GM21381 (cell line): Measurements from ENCODE around the gene GALNT13.

Source experiments
- ATAC-seq: cut with Tn5 transposase; IDR thresholded peaks from one replicate; pipeline ENCODE4 v1.9.1; 2021; ENCODE audit warnings: mild to moderate bottlenecking, moderate library complexity; ENCODE audit not compliant: unreplicated experiment

GALNT13 gene

DNA sequence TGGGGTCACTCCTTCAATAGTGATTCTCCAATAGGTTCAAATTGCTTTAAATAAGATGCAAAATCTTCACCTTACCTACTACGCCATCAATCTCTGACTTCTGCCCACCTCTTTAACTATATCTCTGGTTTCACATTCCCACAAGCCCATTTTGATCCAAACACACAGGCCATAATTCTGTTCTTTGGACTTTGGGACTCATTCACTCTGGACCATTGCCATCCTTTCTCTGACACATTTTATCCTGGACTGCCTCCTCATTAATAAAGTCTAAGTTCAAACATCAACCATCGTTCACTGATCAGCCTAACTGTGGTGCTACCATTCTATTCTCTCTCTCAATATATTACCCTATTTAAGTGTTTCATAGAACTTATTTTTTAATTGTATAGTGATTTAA, 332.2 kb downstream of the GALNT13 start:
- no peak for ATAC-seq

DNA sequence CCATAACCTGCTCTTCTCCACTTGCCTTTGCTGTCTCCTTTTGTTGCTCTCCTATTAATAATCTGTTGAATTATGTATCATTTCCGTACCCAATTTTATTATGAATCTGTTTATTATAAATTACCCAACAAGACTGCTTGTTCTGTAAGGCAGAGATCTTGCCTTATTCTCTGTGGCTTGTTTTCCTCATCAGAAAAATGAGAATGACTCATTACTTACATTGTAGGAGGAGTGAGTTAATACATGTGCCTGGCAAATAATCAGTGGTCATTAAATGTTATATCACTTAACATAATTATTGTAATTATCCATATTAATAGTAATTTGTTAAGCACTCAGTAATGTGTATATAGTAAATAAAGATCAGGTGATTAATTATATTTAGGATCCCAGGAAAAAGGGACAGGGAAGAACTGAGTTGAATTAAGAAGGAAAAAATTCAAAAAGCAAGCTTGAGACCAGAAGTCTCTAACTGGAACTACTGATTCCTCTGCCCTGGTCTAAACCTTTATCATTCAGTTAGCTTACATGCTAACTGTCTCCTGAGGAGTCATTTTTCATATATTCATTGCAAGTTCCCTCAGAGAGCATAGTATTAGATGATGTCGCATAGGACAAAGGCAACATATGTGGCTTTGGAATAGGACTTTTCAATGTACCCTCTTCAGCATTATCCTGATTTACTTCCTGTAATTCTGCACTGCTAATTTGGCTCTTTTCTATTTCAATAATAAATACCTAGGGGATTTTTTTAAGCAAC, 335.7 kb downstream of the GALNT13 start:
- no peak for ATAC-seq

DNA sequence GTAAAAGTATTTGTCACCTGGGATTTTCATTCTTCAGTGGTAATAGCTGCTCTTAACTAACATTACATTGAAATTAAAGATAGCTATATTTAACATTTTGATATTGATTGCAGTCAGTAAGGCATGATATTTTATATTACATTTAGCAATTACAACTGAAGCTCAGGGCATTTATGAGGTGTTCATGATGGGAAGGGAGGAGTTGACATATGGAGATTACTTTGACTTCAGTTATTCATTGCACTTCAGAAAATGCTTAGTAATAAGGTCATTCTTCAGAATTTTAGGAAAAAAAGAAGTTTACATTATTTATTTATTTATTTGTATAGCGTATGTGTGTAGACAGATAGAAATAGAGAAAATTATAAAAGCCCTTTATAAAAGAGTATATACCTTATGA, 352.0 kb downstream of the GALNT13 start:
- no peak for ATAC-seq

DNA sequence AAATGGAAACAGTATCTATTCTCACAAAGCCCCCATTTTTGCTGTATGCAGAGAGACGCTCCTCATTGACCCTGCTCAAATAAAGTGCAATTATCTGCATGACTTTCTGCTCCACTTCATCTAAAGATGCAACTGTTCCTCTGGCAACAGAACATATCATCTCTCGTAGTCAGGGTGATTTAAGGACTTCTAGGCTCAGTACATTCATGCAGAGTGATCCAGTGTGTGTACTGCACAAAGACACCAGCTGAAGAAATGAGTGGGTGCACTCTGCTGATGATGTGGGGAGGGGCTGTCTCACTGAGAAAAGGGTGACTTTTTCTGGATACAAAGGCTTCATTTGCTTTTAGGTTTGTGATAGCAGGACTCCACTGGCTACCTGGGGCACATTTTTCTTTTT, 355.2 kb downstream of the GALNT13 start:
- ATAC-seq, result no peak

- no peak for ATAC-seq
These were observed 357.0 kb downstream of the GALNT13 start for GRCh38 chr2:154228566-154229280.

DNA sequence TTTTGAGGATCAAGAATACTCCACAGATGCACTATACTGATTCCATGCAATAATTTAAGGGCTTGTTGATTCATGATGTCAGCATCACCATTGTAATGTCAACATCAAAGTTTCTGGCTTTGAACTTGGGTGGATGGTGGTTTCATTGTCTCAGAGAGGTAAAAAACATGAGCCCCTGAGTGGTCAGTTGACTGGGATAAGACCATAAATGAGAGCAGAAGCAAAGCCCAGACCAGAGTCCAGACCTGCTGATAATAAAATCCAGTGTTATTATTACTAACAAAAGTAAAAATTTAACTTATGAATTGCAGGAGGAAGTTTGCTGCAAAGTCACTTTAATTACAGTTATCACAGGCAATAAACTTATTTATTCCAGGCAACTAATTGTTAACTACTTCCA, 358.2 kb downstream of the GALNT13 start:
- no peak for ATAC-seq

- ATAC-seq, result no peak
These were observed 359.3 kb downstream of the GALNT13 start for GRCh38 chr2:154231021-154231420.

GRCh38 chr2:154233231-154233630, 361.5 kb downstream of the GALNT13 start:
- no peak for ATAC-seq

DNA sequence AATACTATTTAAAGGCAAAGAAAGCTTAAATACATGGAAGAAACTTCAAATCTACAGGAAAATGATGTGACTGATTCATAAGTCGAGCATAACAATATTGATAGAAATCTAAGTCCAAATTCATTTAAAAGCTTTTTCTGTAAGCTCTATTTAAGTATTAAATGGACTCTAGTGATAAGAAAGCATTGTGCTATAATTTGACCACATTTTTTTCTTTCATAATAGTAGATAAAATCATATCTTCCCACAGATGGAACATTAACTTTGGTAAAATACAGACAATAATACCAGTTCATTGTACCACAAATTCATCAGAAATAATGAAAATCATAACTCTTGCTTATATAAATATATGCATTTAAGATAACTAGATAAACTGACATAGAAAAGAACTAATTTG, 366.5 kb downstream of the GALNT13 start:
- ATAC-seq, result no peak

- no peak for ATAC-seq
These were observed 368.6 kb downstream of the GALNT13 start for GRCh38 chr2:154240316-154240715.

GRCh38 chr2:154240921-154241379, 369.2 kb downstream of the GALNT13 start:
- no peak for ATAC-seq

DNA sequence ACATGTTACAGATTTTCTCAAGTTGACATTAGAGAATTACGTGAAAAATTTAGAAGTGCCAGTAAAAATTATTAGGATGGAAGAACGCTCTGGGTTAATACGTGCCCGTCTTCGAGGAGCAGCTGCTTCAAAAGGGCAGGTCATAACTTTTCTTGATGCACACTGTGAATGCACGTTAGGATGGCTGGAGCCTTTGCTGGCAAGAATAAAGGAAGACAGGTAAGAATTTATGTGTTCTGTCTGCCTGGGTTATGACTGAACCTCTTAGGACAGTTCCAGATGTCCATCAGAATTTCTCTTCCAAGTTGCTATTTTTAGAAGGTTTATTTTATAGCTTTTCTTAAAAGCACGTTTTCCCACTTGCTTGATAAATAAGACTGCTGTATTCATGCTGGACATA, 371.0 kb downstream of the GALNT13 start:
- ATAC-seq, result no peak

DNA sequence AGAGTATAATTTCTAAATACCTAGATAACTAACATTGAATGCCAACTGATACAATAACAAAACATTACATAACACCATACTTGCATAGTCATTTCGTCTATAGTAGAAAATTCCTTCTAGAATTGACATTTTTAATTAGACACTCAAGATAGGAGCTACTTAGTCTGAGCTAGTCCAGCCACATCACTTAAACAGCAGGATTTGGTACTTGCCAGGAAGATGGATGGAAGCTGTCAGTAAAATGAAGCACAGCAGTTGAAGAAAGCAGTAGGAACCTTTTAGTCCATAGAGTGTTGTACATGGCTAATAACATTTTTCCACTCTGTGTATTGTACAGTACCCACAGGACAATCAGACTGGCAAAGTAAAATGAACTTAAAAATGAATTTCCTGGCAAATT, 372.0 kb downstream of the GALNT13 start:
- ATAC-seq, result no peak

- ATAC-seq, result no peak
These were observed 373.2 kb downstream of the GALNT13 start for GRCh38 chr2:154244932-154245331.

- no peak for ATAC-seq
These were observed 375.8 kb downstream of the GALNT13 start for GRCh38 chr2:154247503-154247902.

- ATAC-seq, result no peak
These were observed 384.4 kb downstream of the GALNT13 start for GRCh38 chr2:154256136-154256535.

GRCh38 chr2:154259030-154259429, 387.3 kb downstream of the GALNT13 start:
- no peak for ATAC-seq

- no peak for ATAC-seq
These were observed 389.8 kb downstream of the GALNT13 start for GRCh38 chr2:154261473-154262027.

- no peak for ATAC-seq
These were observed 391.5 kb downstream of the GALNT13 start for GRCh38 chr2:154263206-154263605.

GRCh38 chr2:154264024-154264423, 392.3 kb downstream of the GALNT13 start:
- no peak for ATAC-seq

DNA sequence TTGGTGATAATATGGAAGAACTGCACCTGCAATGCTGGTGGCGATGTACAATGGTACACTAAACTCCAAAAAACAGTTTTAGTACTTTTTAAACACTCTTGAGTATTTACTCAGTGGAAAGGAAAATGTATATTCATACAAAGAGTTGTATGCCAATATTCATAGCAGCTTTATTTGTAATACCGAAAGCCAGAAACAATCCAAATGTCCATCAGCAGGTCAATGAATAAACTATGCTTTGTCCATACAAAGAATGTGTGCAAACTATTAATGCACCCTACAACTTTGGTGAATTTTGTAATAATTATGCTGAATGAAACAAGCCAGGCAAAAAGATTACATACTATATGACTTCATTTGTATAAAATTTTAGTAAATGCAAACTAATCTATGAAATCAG, 396.3 kb downstream of the GALNT13 start:
- no peak for ATAC-seq

DNA sequence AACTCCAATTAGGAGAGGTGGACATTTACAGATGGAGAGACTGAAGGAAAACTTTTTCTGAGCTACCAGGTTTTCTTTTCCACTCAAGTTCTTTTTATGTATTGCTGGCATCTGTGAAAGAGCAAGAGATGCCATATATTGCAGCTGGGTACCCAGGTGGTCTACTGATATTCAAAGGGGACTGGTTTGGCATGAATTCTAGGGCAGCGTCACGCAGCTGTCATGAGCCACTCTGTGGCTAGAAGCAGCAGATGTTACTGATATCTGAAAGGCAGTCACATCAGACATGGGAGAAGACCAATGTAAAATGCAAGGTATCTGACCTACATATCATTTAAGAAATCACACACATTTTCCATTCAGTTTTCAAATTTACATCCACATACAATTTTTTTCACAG, 408.8 kb downstream of the GALNT13 start:
- ATAC-seq, result no peak
